Breast epithelium (tissue), 4 donors: ENCODE measurements around the gene PTTG1IP. TPM values are rescaled to one million over a fixed set of nuclear protein-coding genes. Genes with fewer than 3 reads are reported as not detected.

Experiments used
- DNase-seq, 2 donors: peaks; one replicate each; pipeline ENCODE4 v3.0.0-alpha.2; 2019; ENCODE audit warnings: low spot score in 2 of 2
- H3K27ac ChIP-seq, 2 donors: fragments of 200-600 bp; sonication (generic) in 1 of 2; one replicate each; pipeline ENCODE4 v1.5.1; 2016 to 2019; ENCODE audit warnings: mild to moderate bottlenecking in 1 of 2
- H3K27me3 ChIP-seq, 2 donors: fragments of 200-600 bp; sonication (generic) in 1 of 2; one replicate each; pipeline versions ENCODE4 v1.5.1 to v1.6.0; 2017 to 2019; ENCODE audit warnings: control low read depth in 1 of 2, mild to moderate bottlenecking in 1 of 2
- H3K36me3 ChIP-seq: fragments of 200-600 bp; one replicate; pipeline ENCODE4 v1.5.1; 2019
- H3K4me1 ChIP-seq, 2 donors: fragments of 200-600 bp; sonication (generic); one replicate each; pipeline ENCODE4 v1.5.1; 2016 to 2019; ENCODE audit warnings: control low read depth in 1 of 2
- H3K4me3 ChIP-seq, 3 donors: fragments of 200-600 bp; sonication (generic); 1 replicate in 2 of 3; 2 replicates in 1 of 3; pipeline ENCODE4 v1.5.1; 2016 to 2019; ENCODE audit warnings: mild to moderate bottlenecking in 3 of 3, moderate library complexity in 2 of 3
- H3K9me3 ChIP-seq, 2 donors: fragments of 200-600 bp; sonication (generic) in 1 of 2; one replicate each; pipeline ENCODE4 v1.5.1; 2016 to 2019; ENCODE audit warnings: control low read depth in 1 of 2
- POLR2A ChIP-seq: fragments of 450-650 bp; IDR thresholded peaks from one replicate; pipeline ENCODE4 v1.6.1; 2016; ENCODE audit warnings: antibody characterized with exemption, mild to moderate bottlenecking, moderate library complexity
- POLR2AphosphoS5 ChIP-seq, 3 donors: sonication (generic); formaldehyde crosslinking; IDR thresholded peaks; one replicate each; pipeline ENCODE4 v1.6.1; 2017; ENCODE audit warnings: antibody characterized with exemption in 3 of 3
- intact Hi-C: fragments of 100-400 bp; cut with DNase I; formaldehyde crosslinking; loops from one replicate; pipeline ENCODE4 v1.15.1; 2023; ENCODE audit warnings: low total_unique reads
- total RNA-seq, 3 donors: library from RNA; depleted of rRNA; stranded (reverse); fragments of >200 nt; gene quantifications; one replicate each; pipeline ENCODE4 v1.1.0, GENCODE V29; 2016
- TF ChIP-seq, protein P1 (sequence below), 3 donors: fragments of 450-650 bp; IDR thresholded peaks; one replicate each; pipeline ENCODE4 v1.5.1; 2016 to 2017; ENCODE audit warnings: antibody characterized with exemption in 3 of 3, mild to moderate bottlenecking in 3 of 3, moderate library complexity in 3 of 3

Gene PTTG1IP
- total RNA-seq, 3 donors from 2014 or later: 187 to 351 (median 272) TPM

DNA sequence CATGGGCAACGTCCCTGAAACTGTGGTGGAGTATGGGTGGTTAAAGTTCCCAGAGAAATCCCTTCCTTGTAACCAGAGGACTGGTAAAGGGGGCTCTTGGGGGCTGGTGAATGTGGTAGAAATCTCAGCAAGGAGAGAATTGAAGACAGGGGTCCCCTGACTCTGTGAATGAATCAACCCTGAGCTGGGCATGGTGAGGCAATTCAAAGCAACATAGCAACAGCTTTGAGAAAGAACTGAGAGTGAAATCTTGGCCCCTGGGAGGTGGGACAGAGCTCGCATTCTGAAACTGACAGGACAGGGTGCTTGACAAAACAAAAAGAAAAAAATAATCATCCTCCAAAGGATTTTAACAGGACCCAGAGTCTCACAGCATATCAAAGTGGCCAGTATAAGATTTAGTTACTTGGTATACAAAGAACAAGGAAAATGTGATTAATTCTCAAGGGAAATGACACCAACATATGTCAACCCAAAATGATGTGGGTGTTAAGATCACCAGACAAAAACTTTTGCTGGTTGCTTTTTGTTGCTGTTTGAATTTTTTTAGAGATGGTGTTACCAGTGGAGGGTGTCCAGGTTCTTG lies 43.9 kb downstream of the PTTG1IP start:
- Histone ChIP-seq H3K4me3 (no peak overlapping the region), H3K9me3 (peaks cover 13 to 25% of the 10 kb centered on the region in 2 donors), H3K27ac (no peak overlapping the region), H3K36me3 (no peaks in the 10 kb centered on the region), H3K4me1 (no peaks in the 10 kb centered on the region), H3K27me3 (no peaks in the 10 kb centered on the region)
- intact Hi-C loops: no loop called here
- TF ChIP-seq POLR2A (no peak), POLR2AphosphoS5 (IDR thresholded peaks at IDR 0.05) (no peak)
- TF ChIP-seq, protein P1, sequence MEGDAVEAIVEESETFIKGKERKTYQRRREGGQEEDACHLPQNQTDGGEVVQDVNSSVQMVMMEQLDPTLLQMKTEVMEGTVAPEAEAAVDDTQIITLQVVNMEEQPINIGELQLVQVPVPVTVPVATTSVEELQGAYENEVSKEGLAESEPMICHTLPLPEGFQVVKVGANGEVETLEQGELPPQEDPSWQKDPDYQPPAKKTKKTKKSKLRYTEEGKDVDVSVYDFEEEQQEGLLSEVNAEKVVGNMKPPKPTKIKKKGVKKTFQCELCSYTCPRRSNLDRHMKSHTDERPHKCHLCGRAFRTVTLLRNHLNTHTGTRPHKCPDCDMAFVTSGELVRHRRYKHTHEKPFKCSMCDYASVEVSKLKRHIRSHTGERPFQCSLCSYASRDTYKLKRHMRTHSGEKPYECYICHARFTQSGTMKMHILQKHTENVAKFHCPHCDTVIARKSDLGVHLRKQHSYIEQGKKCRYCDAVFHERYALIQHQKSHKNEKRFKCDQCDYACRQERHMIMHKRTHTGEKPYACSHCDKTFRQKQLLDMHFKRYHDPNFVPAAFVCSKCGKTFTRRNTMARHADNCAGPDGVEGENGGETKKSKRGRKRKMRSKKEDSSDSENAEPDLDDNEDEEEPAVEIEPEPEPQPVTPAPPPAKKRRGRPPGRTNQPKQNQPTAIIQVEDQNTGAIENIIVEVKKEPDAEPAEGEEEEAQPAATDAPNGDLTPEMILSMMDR (IDR thresholded peaks at IDR 0.05): no peak
- no peak for DNase-seq

DNA sequence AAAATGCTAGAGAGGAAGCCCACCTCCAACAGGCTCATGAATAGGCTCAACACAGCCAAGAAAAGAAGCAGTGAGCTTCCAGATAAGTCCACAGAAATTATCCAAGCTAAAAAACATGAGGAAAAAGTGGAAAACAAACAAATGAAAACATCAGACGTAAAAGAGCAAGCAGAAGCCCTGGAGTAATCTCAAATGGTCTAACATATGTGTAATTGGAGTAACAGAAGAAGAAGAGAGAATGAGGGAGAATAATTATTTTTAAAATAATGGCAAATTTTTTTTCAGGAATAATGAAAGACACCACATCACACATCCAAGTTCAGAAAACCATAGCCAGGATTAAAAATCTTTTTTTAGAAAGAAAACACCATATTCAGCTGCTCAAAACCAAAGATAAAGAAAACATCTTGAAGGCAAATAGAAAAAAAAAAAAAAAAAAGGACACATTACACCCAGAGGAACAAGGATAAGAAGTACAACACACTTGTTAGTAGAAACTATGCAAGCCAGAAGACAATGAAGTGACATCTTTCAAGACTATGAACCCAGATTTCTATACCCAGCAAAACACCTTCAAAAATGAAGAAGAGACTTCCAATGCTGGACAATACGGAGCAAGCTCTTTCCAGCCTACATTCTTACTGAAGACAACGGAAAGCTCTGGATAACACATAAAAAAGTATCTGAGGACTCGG lies 45.0 kb downstream of the PTTG1IP start:
- no peaks in the 10 kb centered on the region for H3K36me3 ChIP-seq
- no peak overlapping the region for H3K27ac ChIP-seq
- H3K4me3 ChIP-seq: no peak overlapping the region
- no peaks in the 10 kb centered on the region for H3K4me1 ChIP-seq
- DNase-seq: no peak
- H3K27me3 ChIP-seq: no peaks in the 10 kb centered on the region
- H3K9me3 ChIP-seq: peaks cover 13 to 29% of the 10 kb centered on the region in 2 donors
- intact Hi-C loops: no loop called here
- no peak for TF ChIP-seq POLR2AphosphoS5 (IDR thresholded peaks at IDR 0.05)
- TF ChIP-seq, protein P1 (IDR thresholded peaks at IDR 0.05): no peak
- TF ChIP-seq POLR2A: no peak

DNA sequence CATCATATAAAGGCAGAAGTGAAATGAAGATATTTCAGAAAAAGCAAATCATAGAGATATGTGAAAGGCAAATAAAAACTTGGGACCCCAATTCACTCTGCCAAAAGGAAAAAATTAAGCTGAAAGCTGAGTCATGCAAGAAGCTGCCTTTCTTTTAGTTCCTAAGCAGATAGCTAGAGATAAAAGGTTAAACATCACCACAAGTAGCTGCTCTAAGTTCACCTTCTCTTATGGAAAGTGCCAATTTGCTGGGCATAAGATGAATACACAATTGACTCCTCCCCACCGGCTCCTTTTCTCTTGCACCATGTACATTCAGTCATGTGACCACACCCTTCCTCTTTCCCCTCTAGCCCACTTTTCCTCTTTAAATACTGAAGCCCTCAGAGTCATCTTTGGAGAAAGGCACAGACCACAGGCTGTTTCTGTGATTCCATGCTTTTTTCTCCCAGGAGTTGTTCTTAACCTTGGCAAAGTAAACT lies 50.3 kb downstream of the PTTG1IP start:
- peaks cover 25 to 60% of the 10 kb centered on the region in 2 donors for H3K9me3 ChIP-seq
- no peaks in the 10 kb centered on the region for H3K27me3 ChIP-seq
- no peak overlapping the region for H3K4me3 ChIP-seq
- no peak overlapping the region for H3K27ac ChIP-seq
- no peak for DNase-seq
- no peaks in the 10 kb centered on the region for H3K36me3 ChIP-seq
- intact Hi-C loops: no loop called here
- H3K4me1 ChIP-seq: no peaks in the 10 kb centered on the region
- TF ChIP-seq POLR2A: no peak
- TF ChIP-seq, protein P1 (IDR thresholded peaks at IDR 0.05): no peak
- TF ChIP-seq POLR2AphosphoS5 (IDR thresholded peaks at IDR 0.05): no peak

DNA sequence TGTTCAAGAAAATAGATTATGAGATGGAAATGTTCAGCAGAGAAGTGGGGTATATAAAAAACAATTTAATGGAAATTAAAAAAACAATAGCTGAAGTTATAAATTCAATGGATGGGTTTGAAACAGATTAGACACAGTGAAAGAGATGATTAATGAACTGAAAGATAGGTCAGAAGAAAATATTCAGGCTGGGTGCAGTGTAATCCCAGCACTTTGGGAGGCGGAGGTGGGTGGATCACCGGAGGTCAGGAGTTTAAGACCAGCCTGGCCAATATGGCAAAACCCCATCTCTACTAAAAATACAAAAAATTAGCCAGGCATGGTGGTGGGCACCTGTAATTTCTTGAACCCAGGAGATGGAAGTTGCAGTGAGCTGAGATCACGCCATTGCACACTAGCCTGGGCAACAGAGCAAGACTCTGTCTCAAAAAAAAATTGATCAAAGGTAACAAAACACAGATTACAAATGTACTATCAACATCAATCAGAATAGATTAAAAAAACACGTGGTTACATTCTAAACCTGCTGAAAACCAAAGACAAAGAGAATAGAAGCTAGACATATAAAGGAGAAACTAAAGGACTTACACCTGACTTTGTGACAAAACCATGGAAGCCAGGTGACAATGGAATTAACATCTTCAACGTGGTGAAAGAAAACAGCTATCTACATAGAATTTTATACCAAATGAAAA lies 50.9 kb downstream of the PTTG1IP start:
- Histone ChIP-seq H3K4me3 (no peak overlapping the region), H3K27ac (no peak overlapping the region), H3K36me3 (no peaks in the 10 kb centered on the region), H3K4me1 (no peaks in the 10 kb centered on the region), H3K27me3 (no peaks in the 10 kb centered on the region), H3K9me3 (peaks cover 19 to 54% of the 10 kb centered on the region in 2 donors)
- intact Hi-C loops: no loop called here
- DNase-seq: no peak
- TF ChIP-seq, protein P1 (IDR thresholded peaks at IDR 0.05): no peak
- TF ChIP-seq POLR2A: no peak
- no peak for TF ChIP-seq POLR2AphosphoS5 (IDR thresholded peaks at IDR 0.05)

DNA sequence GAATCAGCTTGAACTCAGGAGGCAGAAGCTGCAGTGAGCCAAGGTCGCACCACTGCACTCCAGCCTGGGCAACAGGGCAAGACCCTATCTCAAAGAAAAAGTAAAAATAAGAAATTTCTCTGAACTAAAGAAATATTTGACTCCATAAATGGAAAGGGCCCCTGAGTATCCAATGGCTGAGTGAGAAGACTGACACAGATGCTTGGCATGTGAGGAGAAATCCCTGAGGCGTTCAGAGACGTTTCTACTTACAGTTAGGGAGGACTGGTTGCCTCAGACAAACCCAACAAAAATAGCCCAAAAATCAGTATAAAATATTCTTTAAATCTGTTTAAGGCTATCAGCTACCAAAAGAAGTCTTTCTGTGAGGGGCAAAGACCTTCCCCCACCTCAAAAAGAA lies 52.6 kb downstream of the PTTG1IP start:
- H3K27ac ChIP-seq: no peak overlapping the region
- no peak overlapping the region for H3K4me3 ChIP-seq
- TF ChIP-seq, protein P1 (IDR thresholded peaks at IDR 0.05): no peak
- TF ChIP-seq POLR2AphosphoS5 (IDR thresholded peaks at IDR 0.05): no peak
- no peak for TF ChIP-seq POLR2A
- no peak for DNase-seq
- H3K27me3 ChIP-seq: no peaks in the 10 kb centered on the region
- intact Hi-C loops: no loop called here
- H3K9me3 ChIP-seq: peaks cover 12 to 46% of the 10 kb centered on the region in 2 donors
- H3K4me1 ChIP-seq: peaks cover 0 to 10% of the 10 kb centered on the region in 2 donors
- no peaks in the 10 kb centered on the region for H3K36me3 ChIP-seq
